PFSK-1 (cell line): ENCODE measurements around the gene CLDN4.

Experiments used
- FOXP2 ChIP-seq: optimal IDR thresholded peaks from 2 replicates; pipeline ENCODE3; 2011; ENCODE audit warnings: borderline replicate concordance, control low read depth, inconsistent platforms; ENCODE audit not compliant: insufficient read depth; ENCODE audit errors: extremely low read length, extremely low read depth
- POLR2AphosphoS5 ChIP-seq: IDR thresholded peaks from 2 replicates; pipeline ENCODE4 v1.6.1; 2012; ENCODE audit warnings: low read depth, mild to moderate bottlenecking, control low read depth, low read length, moderate library complexity
- REST ChIP-seq, 2 experiments: IDR thresholded peaks; 2 replicates each; pipeline versions ENCODE4 v1.6.1 to v1.8.0; 2011 to 2012; ENCODE audit warnings: low read depth in 2 of 2, low read length in 2 of 2, control low read depth in 1 of 2, inconsistent platforms in 1 of 2, mild to moderate bottlenecking in 1 of 2, moderate library complexity in 1 of 2; ENCODE audit not compliant: insufficient read depth in 1 of 2
- SIN3A ChIP-seq: IDR thresholded peaks from 2 replicates; pipeline ENCODE4 v1.6.1; 2012; ENCODE audit warnings: mild to moderate bottlenecking, low read length, moderate library complexity, borderline replicate concordance; ENCODE audit not compliant: insufficient read depth
- TAF1 ChIP-seq: IDR thresholded peaks from 2 replicates; pipeline ENCODE4 v1.6.1; 2012; ENCODE audit warnings: low read length, control low read depth, borderline replicate concordance; ENCODE audit not compliant: insufficient read depth

Gene CLDN4

GRCh38 chr7:73852500-73852899, 21.7 kb downstream of the CLDN4 start:
- TF ChIP-seq REST (IDR thresholded peaks at IDR 0.05; ENCODE audit: insufficient read depth in 1 of 2, low read depth in 2 of 2, low read length in 2 of 2): no peak
- no peak for TF ChIP-seq TAF1
- no peak for TF ChIP-seq SIN3A
- no peak for TF ChIP-seq FOXP2
- no peak for TF ChIP-seq POLR2AphosphoS5

- TF ChIP-seq REST (IDR thresholded peaks at IDR 0.05; ENCODE audit: insufficient read depth in 1 of 2, low read depth in 2 of 2, low read length in 2 of 2): no peak
- no peak for TF ChIP-seq TAF1
- no peak for TF ChIP-seq SIN3A
- TF ChIP-seq POLR2AphosphoS5: no peak
- no peak for TF ChIP-seq FOXP2
Measured at GRCh38 chr7:73856941-73857340, 26.1 kb downstream of the CLDN4 start.

GRCh38 chr7:73858807-73859206, 28.0 kb downstream of the CLDN4 start:
- TF ChIP-seq REST (IDR thresholded peaks at IDR 0.05; ENCODE audit: insufficient read depth in 1 of 2, low read depth in 2 of 2, low read length in 2 of 2): no peak
- TF ChIP-seq TAF1: no peak
- TF ChIP-seq FOXP2: no peak
- TF ChIP-seq SIN3A: no peak
- TF ChIP-seq POLR2AphosphoS5: no peak

GRCh38 chr7:73860859-73861258, 30.1 kb downstream of the CLDN4 start, which contains the start of gene TMEM270:
TSS of gene TMEM270 (plus strand) at chr7:73861159. CDS start at chr7:73861195, 36 bp downstream.
- no peak for TF ChIP-seq SIN3A

- TF ChIP-seq FOXP2 (no peak), SIN3A (no peak), TAF1 (no peak), POLR2AphosphoS5 (no peak), REST (IDR thresholded peaks at IDR 0.05; ENCODE audit: insufficient read depth in 1 of 2, low read depth in 2 of 2, low read length in 2 of 2) (no peak)
Measured at GRCh38 chr7:73861305-73861704, 30.5 kb downstream of the CLDN4 start.
